ENCODE results near the gene FANCM. TPM values are rescaled to one million over a fixed set of nuclear protein-coding genes. Genes with fewer than 3 reads are reported as not detected.

The FANCM gene
- total RNA-seq, 1 donor = 6.2 TPM

GRCh38 chr14:45133683-45134050, 2.1 kb upstream of the FANCM start:
- peak overlapping the region; percentile 86 for H3K4me3 ChIP-seq (ENCODE audit: insufficient read depth, low read length)
- no peaks in the 10 kb centered on the region for H4K20me1 ChIP-seq (ENCODE audit: insufficient read depth, low read length)
- no peaks in the 10 kb centered on the region for H3K9me3 ChIP-seq (ENCODE audit: low read depth, low read length)
- H3K36me3 ChIP-seq (ENCODE audit: insufficient read depth, low read length) = no peaks in the 10 kb centered on the region
- peak overlapping the region; percentile 97 for H2AFZ ChIP-seq (ENCODE audit: low read length)
- H3K79me2 ChIP-seq (ENCODE audit: insufficient read depth, low read length) = peaks cover 60% of the 10 kb centered on the region
- peak overlapping the region; percentile 82 for H3K4me2 ChIP-seq (ENCODE audit: insufficient read depth, low read length)
- peaks cover 18% of the 10 kb centered on the region for H3K4me1 ChIP-seq (ENCODE audit: insufficient read depth, low read length)
- H3K27ac ChIP-seq (ENCODE audit: low read depth, low read length) = peak overlapping the region; percentile 87
- DNase-seq (ENCODE audit: insufficient read length, low spot score, missing footprints) = no peak
- no peaks in the 10 kb centered on the region for H3K27me3 ChIP-seq (ENCODE audit: insufficient read depth, low read length)
- TF ChIP-seq, protein P1, sequence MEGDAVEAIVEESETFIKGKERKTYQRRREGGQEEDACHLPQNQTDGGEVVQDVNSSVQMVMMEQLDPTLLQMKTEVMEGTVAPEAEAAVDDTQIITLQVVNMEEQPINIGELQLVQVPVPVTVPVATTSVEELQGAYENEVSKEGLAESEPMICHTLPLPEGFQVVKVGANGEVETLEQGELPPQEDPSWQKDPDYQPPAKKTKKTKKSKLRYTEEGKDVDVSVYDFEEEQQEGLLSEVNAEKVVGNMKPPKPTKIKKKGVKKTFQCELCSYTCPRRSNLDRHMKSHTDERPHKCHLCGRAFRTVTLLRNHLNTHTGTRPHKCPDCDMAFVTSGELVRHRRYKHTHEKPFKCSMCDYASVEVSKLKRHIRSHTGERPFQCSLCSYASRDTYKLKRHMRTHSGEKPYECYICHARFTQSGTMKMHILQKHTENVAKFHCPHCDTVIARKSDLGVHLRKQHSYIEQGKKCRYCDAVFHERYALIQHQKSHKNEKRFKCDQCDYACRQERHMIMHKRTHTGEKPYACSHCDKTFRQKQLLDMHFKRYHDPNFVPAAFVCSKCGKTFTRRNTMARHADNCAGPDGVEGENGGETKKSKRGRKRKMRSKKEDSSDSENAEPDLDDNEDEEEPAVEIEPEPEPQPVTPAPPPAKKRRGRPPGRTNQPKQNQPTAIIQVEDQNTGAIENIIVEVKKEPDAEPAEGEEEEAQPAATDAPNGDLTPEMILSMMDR (IDR thresholded peaks at IDR 0.05; ENCODE audit: extremely low read depth, low read depth, low read length) = no peak

- Histone ChIP-seq H3K4me3 (ENCODE audit: insufficient read depth, low read length) (peak within 1 kb of the TSS; percentile 86), H2AFZ (ENCODE audit: low read length) (peak within 1 kb of the TSS; percentile 97), H3K27ac (ENCODE audit: low read depth, low read length) (peak within 1 kb of the TSS; percentile 87), H4K20me1 (ENCODE audit: insufficient read depth, low read length) (no peaks in the 10 kb centered on the region), H3K27me3 (ENCODE audit: insufficient read depth, low read length) (no peaks in the 10 kb centered on the region), H3K4me1 (ENCODE audit: insufficient read depth, low read length) (peaks cover 21% of the 10 kb centered on the region), H3K79me2 (ENCODE audit: insufficient read depth, low read length) (peaks cover 66% of the 10 kb centered on the region), H3K9me3 (ENCODE audit: low read depth, low read length) (no peaks in the 10 kb centered on the region), H3K36me3 (ENCODE audit: insufficient read depth, low read length) (no peaks in the 10 kb centered on the region), H3K4me2 (ENCODE audit: insufficient read depth, low read length) (peak within 1 kb of the TSS; percentile 98)
- DNase-seq (ENCODE audit: insufficient read length, low spot score, missing footprints) = peak; percentile 96
- TF ChIP-seq, protein P1 (IDR thresholded peaks at IDR 0.05; ENCODE audit: extremely low read depth, low read depth, low read length) = peak; percentile 17
These were observed 1.4 kb upstream of the FANCM start, which contains the start of gene FKBP3 for GRCh38 chr14:45134051-45134958. Gene FKBP3 (minus strand): TSS chr14:45134481. CDS start chr14:45134456, 25 bp downstream.

DNA sequence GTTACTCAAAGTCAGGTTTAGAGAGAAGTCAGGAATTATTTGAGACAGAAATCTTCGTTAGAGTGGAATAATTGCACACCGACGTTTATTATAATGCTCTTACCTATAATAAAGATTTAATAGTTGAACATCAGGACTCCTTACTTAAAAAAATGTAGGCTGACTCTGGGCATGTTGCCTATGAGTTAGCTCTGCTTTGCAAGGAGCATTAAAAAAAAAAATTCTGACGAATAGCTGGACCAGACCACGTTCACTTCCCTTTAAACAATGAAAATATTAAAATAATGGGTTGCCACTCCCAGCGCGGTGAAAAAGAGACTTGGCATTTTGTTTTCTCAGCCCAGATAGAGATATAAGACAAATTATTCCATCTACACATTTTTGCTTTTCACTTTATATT, 574 bp upstream of the FANCM start:
- no peaks in the 10 kb centered on the region for H4K20me1 ChIP-seq (ENCODE audit: insufficient read depth, low read length)
- peak overlapping the region; percentile 98 for H3K4me2 ChIP-seq (ENCODE audit: insufficient read depth, low read length)
- TF ChIP-seq, protein P1 (IDR thresholded peaks at IDR 0.05; ENCODE audit: extremely low read depth, low read depth, low read length) = no peak
- H3K27ac ChIP-seq (ENCODE audit: low read depth, low read length) = peak overlapping the region; percentile 87
- no peaks in the 10 kb centered on the region for H3K9me3 ChIP-seq (ENCODE audit: low read depth, low read length)
- H3K79me2 ChIP-seq (ENCODE audit: insufficient read depth, low read length) = peaks cover 73% of the 10 kb centered on the region
- H3K4me1 ChIP-seq (ENCODE audit: insufficient read depth, low read length) = peaks cover 21% of the 10 kb centered on the region
- H3K36me3 ChIP-seq (ENCODE audit: insufficient read depth, low read length) = no peaks in the 10 kb centered on the region
- peak overlapping the region; percentile 86 for H3K4me3 ChIP-seq (ENCODE audit: insufficient read depth, low read length)
- DNase-seq (ENCODE audit: insufficient read length, low spot score, missing footprints) = no peak
- H2AFZ ChIP-seq (ENCODE audit: low read length) = peak overlapping the region; percentile 89
- no peaks in the 10 kb centered on the region for H3K27me3 ChIP-seq (ENCODE audit: insufficient read depth, low read length)

- Histone ChIP-seq H3K4me1 (ENCODE audit: insufficient read depth, low read length) (peaks cover 21% of the 10 kb centered on the region), H3K27me3 (ENCODE audit: insufficient read depth, low read length) (no peaks in the 10 kb centered on the region), H3K79me2 (ENCODE audit: insufficient read depth, low read length) (peaks cover 72% of the 10 kb centered on the region), H3K9me3 (ENCODE audit: low read depth, low read length) (no peaks in the 10 kb centered on the region), H3K4me3 (ENCODE audit: insufficient read depth, low read length) (peak overlapping the region; percentile 86), H3K27ac (ENCODE audit: low read depth, low read length) (peak overlapping the region; percentile 33), H2AFZ (ENCODE audit: low read length) (peak overlapping the region; percentile 94), H3K36me3 (ENCODE audit: insufficient read depth, low read length) (no peaks in the 10 kb centered on the region), H4K20me1 (ENCODE audit: insufficient read depth, low read length) (no peaks in the 10 kb centered on the region), H3K4me2 (ENCODE audit: insufficient read depth, low read length) (peak overlapping the region; percentile 98)
- no peak for DNase-seq (ENCODE audit: insufficient read length, low spot score, missing footprints)
- TF ChIP-seq, protein P1 (IDR thresholded peaks at IDR 0.05; ENCODE audit: extremely low read depth, low read depth, low read length) = no peak
These were observed 669 bp downstream of the FANCM start for GRCh38 chr14:45136399-45136798.

Measured in osteoblast (primary cell).